HG03039 (cell line): ENCODE measurements around the gene PTPRG.
A peak's percentile ranks its signal among the peaks of the same experiment; 100 is the strongest.

Experiments used
- ATAC-seq: cut with Tn5 transposase; IDR thresholded peaks from one replicate; pipeline ENCODE4 v1.9.1; 2021; ENCODE audit warnings: mild to moderate bottlenecking, moderate library complexity; ENCODE audit not compliant: unreplicated experiment

The PTPRG gene

GRCh38 chr3:62197350-62198012 is 636.1 kb downstream of the PTPRG start:
- no peak for ATAC-seq

- no peak for ATAC-seq
Measured at GRCh38 chr3:62199126-62199525, 637.8 kb downstream of the PTPRG start.

- no peak for ATAC-seq
Measured at GRCh38 chr3:62201438-62202035, 640.2 kb downstream of the PTPRG start.

GRCh38 chr3:62203152-62203551 is 641.8 kb downstream of the PTPRG start:
- no peak for ATAC-seq

GRCh38 chr3:62203561-62203960 is 642.2 kb downstream of the PTPRG start:
- ATAC-seq: no peak

- no peak for ATAC-seq
Measured at GRCh38 chr3:62207197-62207596, 645.8 kb downstream of the PTPRG start.

GRCh38 chr3:62208385-62208784 is 647.0 kb downstream of the PTPRG start:
- ATAC-seq: no peak

- ATAC-seq: no peak
Measured at GRCh38 chr3:62209101-62209500, 647.7 kb downstream of the PTPRG start.

GRCh38 chr3:62210011-62210410 is 648.6 kb downstream of the PTPRG start:
- no peak for ATAC-seq

- no peak for ATAC-seq
Measured at GRCh38 chr3:62211675-62212429, 650.5 kb downstream of the PTPRG start.

- no peak for ATAC-seq
Measured at GRCh38 chr3:62214850-62215249, 653.5 kb downstream of the PTPRG start.

GRCh38 chr3:62220616-62221015 is 659.2 kb downstream of the PTPRG start:
- ATAC-seq: no peak

- ATAC-seq: no peak
Measured at GRCh38 chr3:62225051-62225450, 663.7 kb downstream of the PTPRG start.

- no peak for ATAC-seq
Measured at GRCh38 chr3:62226601-62227339, 665.4 kb downstream of the PTPRG start.

GRCh38 chr3:62228467-62228866 is 667.1 kb downstream of the PTPRG start:
- ATAC-seq: no peak

- no peak for ATAC-seq
Measured at GRCh38 chr3:62229211-62229610, 667.8 kb downstream of the PTPRG start.

- no peak for ATAC-seq
Measured at GRCh38 chr3:62229908-62230307, 668.5 kb downstream of the PTPRG start.

GRCh38 chr3:62233065-62233464 is 671.7 kb downstream of the PTPRG start:
- ATAC-seq: no peak

GRCh38 chr3:62236016-62236415 is 674.6 kb downstream of the PTPRG start:
- ATAC-seq: no peak

GRCh38 chr3:62237286-62237948 is 676.0 kb downstream of the PTPRG start:
- no peak for ATAC-seq

- ATAC-seq: peak; percentile 75
Measured at GRCh38 chr3:62238003-62238402, 676.6 kb downstream of the PTPRG start.
